Suprapubic skin (tissue), 4 donors: ENCODE measurements around the gene EVPLL. TPM values are rescaled to one million over a fixed set of nuclear protein-coding genes. Genes with fewer than 3 reads are reported as not detected.
"Not testable (repeated sequence)": the region's sequence is repeated elsewhere in the genome, so short reads cannot be mapped to it uniquely, and the experiment has no call there.

Source experiments
- DNase-seq, 2 donors: peaks; one replicate each; pipeline ENCODE4 v3.0.0-alpha.2; 2019; ENCODE audit warnings: low spot score in 2 of 2
- H3K27ac ChIP-seq: fragments of 200-600 bp; sonication (generic); one replicate; pipeline ENCODE4 v1.5.1; 2019
- H3K27me3 ChIP-seq: fragments of 200-600 bp; sonication (generic); one replicate; pipeline ENCODE4 v1.5.1; 2019
- H3K36me3 ChIP-seq: fragments of 200-600 bp; sonication (generic); one replicate; pipeline ENCODE4 v1.5.1; 2019
- H3K4me1 ChIP-seq: fragments of 200-600 bp; sonication (generic); one replicate; pipeline ENCODE4 v1.5.1; 2019
- H3K4me3 ChIP-seq: fragments of 200-600 bp; sonication (generic); one replicate; pipeline ENCODE4 v1.5.1; 2019; ENCODE audit warnings: mild to moderate bottlenecking
- H3K9me3 ChIP-seq: fragments of 200-600 bp; sonication (generic); one replicate; pipeline ENCODE4 v1.5.1; 2019
- EP300 ChIP-seq: sonication (generic); formaldehyde crosslinking; IDR thresholded peaks from one replicate; pipeline ENCODE4 v1.6.1; 2017; ENCODE audit warnings: antibody characterized with exemption
- POLR2A ChIP-seq, 2 donors: fragments of 450-650 bp; IDR thresholded peaks; one replicate each; pipeline ENCODE4 v1.6.1; 2017; ENCODE audit warnings: antibody characterized with exemption in 2 of 2, mild to moderate bottlenecking in 2 of 2, moderate library complexity in 2 of 2
- POLR2AphosphoS5 ChIP-seq, 3 donors: sonication (generic); formaldehyde crosslinking; IDR thresholded peaks; one replicate each; pipeline ENCODE4 v1.6.1; 2017; ENCODE audit warnings: antibody characterized with exemption in 3 of 3
- WGBS: methylation state at CpG from one replicate; pipeline ENCODE4 v1.1.5; 2018; 5-methylcytosine and 5-hydroxymethylcytosine counted together
- total RNA-seq, 4 donors: library from RNA; depleted of rRNA; stranded (reverse); fragments of >200 nt; gene quantifications; one replicate each; pipeline ENCODE4 v1.1.0, GENCODE V29; 2016
- TF ChIP-seq, protein P1 (sequence below), 2 donors: fragments of 200-600 bp in 1 of 2; fragments of 450-650 bp in 1 of 2; sonication (generic) in 1 of 2; IDR thresholded peaks; one replicate each; pipeline ENCODE4 v1.5.1; 2016 to 2019; ENCODE audit warnings: antibody characterized with exemption in 2 of 2, mild to moderate bottlenecking in 1 of 2, moderate library complexity in 1 of 2

Gene EVPLL
- total RNA-seq, 4 donors from 2014 or later, result 3.7 to 15.6 (median 9.2) TPM

DNA sequence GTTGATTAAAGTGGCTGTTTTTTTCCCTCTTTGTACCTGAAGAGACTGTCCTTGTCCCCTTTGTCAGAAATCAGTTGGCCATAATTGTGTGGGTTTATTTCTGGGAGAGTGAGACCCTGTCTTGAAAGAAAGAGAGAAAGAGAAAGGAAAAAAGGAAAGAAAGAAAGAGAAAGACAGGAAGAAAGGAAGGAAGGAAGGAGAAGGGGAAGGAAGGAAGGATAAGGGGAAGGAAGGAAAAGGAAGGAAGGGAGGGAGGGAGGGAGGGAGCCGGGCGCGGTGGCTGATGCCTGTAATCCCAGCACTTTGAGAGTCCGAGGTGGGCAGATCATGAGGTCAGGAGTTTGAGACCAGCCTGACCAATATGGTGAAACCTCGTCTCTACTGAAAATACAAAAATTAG is 6.8 kb upstream of the EVPLL start:
- H3K4me1 ChIP-seq, result no peaks in the 10 kb centered on the region
- no peak for DNase-seq
- H3K4me3 ChIP-seq, result no peak overlapping the region
- no peaks in the 10 kb centered on the region for H3K27me3 ChIP-seq
- TF ChIP-seq, protein P1, sequence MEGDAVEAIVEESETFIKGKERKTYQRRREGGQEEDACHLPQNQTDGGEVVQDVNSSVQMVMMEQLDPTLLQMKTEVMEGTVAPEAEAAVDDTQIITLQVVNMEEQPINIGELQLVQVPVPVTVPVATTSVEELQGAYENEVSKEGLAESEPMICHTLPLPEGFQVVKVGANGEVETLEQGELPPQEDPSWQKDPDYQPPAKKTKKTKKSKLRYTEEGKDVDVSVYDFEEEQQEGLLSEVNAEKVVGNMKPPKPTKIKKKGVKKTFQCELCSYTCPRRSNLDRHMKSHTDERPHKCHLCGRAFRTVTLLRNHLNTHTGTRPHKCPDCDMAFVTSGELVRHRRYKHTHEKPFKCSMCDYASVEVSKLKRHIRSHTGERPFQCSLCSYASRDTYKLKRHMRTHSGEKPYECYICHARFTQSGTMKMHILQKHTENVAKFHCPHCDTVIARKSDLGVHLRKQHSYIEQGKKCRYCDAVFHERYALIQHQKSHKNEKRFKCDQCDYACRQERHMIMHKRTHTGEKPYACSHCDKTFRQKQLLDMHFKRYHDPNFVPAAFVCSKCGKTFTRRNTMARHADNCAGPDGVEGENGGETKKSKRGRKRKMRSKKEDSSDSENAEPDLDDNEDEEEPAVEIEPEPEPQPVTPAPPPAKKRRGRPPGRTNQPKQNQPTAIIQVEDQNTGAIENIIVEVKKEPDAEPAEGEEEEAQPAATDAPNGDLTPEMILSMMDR (IDR thresholded peaks at IDR 0.05), result no peak
- TF ChIP-seq POLR2A (IDR thresholded peaks at IDR 0.05) (no peak), EP300 (no peak), POLR2AphosphoS5 (IDR thresholded peaks at IDR 0.05) (no peak)
- 85% methylated on average over 5 of the region's 5 CpGs for WGBS
- no peaks in the 10 kb centered on the region for H3K36me3 ChIP-seq
- H3K9me3 ChIP-seq, result no peaks in the 10 kb centered on the region
- no peak overlapping the region for H3K27ac ChIP-seq

DNA sequence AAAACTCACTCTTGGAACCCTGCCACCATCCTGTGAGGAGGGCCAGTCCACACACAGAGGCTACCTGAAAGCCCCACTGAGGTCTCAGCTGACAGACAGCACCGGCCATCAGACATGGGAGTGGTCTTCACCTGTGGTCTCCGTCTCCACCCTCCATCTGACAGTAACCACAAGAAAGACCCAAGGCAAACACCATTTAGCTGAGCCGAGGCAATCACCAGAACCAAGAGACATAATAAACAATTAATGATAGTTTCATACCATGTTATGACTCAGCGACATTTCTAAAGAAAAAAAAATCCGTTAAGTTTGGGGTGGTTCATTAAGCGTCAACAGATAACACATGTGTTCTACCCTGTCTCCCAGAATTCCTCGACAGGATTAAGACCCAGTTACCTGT is 6.1 kb upstream of the EVPLL start:
- no peak for DNase-seq
- Histone ChIP-seq H3K36me3 (no peaks in the 10 kb centered on the region), H3K27ac (no peak overlapping the region), H3K4me1 (peaks cover 2% of the 10 kb centered on the region), H3K27me3 (no peaks in the 10 kb centered on the region), H3K4me3 (no peak overlapping the region), H3K9me3 (no peaks in the 10 kb centered on the region)
- no peak for TF ChIP-seq EP300
- TF ChIP-seq, protein P1 (IDR thresholded peaks at IDR 0.05), result no peak
- no peak for TF ChIP-seq POLR2A (IDR thresholded peaks at IDR 0.05)
- no peak for TF ChIP-seq POLR2AphosphoS5 (IDR thresholded peaks at IDR 0.05)
- 62% methylated on average over 7 of the region's 7 CpGs for WGBS

DNA sequence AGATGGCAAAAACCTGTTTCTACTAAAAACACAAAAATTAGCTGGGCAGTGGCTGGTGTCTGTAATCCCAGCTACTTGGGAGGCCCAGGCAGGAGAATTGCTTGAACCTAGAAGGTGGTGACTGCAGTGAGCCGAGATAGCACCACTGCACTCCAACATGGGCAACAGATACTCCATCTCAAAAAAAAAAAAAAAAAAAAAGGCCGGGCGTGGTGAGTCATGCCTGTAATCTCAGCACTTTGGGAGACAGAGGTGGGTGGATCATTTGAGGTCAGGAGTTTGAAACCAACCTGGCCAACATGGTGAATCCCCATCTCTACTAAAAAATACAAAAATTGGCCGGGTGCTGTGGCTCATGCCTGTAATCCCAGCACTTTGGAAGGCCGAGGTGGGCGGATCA is 4.4 kb upstream of the EVPLL start:
- H3K4me3 ChIP-seq, H3K36me3 ChIP-seq, H3K27me3 ChIP-seq, DNase-seq, H3K9me3 ChIP-seq, H3K27ac ChIP-seq: not testable (repeated sequence)
- 72% methylated on average over 6 of the region's 6 CpGs for WGBS
- H3K4me1 ChIP-seq, result peaks cover 20% of the 10 kb centered on the region

DNA sequence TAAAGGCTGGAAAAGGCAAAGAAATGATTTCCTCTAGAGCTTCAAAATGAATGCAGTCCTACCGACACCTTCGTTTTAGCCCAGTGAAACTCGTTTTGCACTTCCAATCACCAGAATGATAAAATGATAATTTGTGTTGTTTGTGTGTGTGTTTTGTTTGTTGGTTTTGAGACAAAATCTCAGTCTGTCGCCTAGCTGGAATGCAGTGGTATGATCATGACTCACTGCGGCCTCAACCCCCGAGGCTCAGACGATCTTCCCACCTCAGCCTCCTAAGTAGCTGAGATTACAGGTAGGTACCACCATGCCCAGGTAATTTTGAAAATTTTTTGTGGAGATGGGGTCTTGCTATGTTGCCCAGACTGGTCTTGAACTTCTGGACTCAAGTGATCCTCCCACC is 3.4 kb upstream of the EVPLL start:
- Histone ChIP-seq H3K4me1 (peaks cover 22% of the 10 kb centered on the region), H3K27me3 (no peaks in the 10 kb centered on the region), H3K27ac (no peak overlapping the region), H3K9me3 (no peaks in the 10 kb centered on the region), H3K36me3 (no peaks in the 10 kb centered on the region), H3K4me3 (no peak overlapping the region)
- no peak for DNase-seq
- 81% methylated on average over 7 of the region's 7 CpGs for WGBS
- TF ChIP-seq EP300, result no peak
- TF ChIP-seq POLR2AphosphoS5 (IDR thresholded peaks at IDR 0.05), result no peak
- no peak for TF ChIP-seq POLR2A (IDR thresholded peaks at IDR 0.05)
- TF ChIP-seq, protein P1 (IDR thresholded peaks at IDR 0.05), result no peak

DNA sequence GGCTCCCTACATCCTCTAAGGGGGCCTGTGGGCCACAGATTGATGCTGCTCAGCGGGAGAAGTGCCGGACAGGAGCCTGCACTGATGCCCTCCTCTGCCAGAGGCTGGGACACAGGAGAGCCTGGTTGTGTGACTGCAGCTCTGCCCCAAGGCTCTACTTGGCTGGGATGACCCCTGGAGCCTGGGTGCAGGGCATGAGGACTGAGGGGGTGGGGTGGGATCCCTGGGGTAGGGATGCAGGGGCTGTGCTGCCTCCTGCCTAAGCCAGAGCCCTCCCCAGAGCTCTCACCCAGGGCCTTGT is 577 bp downstream of the EVPLL start:
- no CpG with 5 or more reads among the region's 2 CpGs for WGBS
- H3K4me3 ChIP-seq, result peak overlapping the region; percentile 22
- no peaks in the 10 kb centered on the region for H3K9me3 ChIP-seq
- H3K27ac ChIP-seq, result peak overlapping the region; percentile 77
- TF ChIP-seq POLR2A (IDR thresholded peaks at IDR 0.05) (no peak), EP300 (no peak), POLR2AphosphoS5 (IDR thresholded peaks at IDR 0.05) (no peak)
- TF ChIP-seq, protein P1 (IDR thresholded peaks at IDR 0.05), result no peak
- no peak for DNase-seq
- H3K36me3 ChIP-seq, result no peaks in the 10 kb centered on the region
- peaks cover 34% of the 10 kb centered on the region for H3K4me1 ChIP-seq
- peaks cover 15% of the 10 kb centered on the region for H3K27me3 ChIP-seq

DNA sequence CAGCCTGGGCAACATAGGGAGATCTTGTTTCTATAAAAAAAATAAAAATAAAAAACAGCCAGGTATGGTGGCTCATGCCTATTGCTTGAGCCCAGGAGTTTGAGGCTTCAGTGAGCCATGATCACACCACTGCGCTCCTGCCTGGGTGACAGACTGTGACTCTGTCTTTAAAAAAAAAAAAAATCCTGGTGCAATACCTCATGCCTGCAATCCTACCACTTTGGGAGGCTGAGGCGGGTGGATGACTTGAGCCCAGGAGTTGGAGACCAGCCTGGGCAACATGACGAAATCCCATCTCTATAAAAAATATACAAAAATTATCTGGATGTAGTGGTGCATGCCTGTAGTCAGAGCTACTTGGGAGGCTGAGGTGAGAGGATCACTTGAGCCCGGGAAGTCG is 1.0 kb downstream of the EVPLL start:
- WGBS, result 64% methylated on average over 5 of the region's 5 CpGs
- Histone ChIP-seq H3K27me3 (peaks cover 19% of the 10 kb centered on the region), H3K4me1 (peaks cover 35% of the 10 kb centered on the region)
- H3K36me3 ChIP-seq, DNase-seq, H3K4me3 ChIP-seq, H3K9me3 ChIP-seq, H3K27ac ChIP-seq: not testable (repeated sequence)
